Gastrocnemius medialis (tissue), 4 donors: ENCODE results near the gene DNAH5.

Experiments
- POLR2A ChIP-seq, 2 donors: fragments of 450-650 bp; IDR thresholded peaks; one replicate each; pipeline ENCODE4 v1.6.1; 2017; ENCODE audit warnings: antibody characterized with exemption in 2 of 2, mild to moderate bottlenecking in 2 of 2, moderate library complexity in 2 of 2
- TF ChIP-seq, protein P1 (sequence below), 5 experiments: fragments of 450-650 bp in 3 of 5; fragments of 200-600 bp in 2 of 5; sonication (generic) in 2 of 5; IDR thresholded peaks in 4 of 5; conservative IDR thresholded peaks in 1 of 5; 1 replicate in 4 of 5; 2 replicates in 1 of 5; pipeline ENCODE4 v1.5.1; 2016 to 2019; ENCODE audit warnings: antibody characterized with exemption in 5 of 5, mild to moderate bottlenecking in 3 of 5, moderate library complexity in 3 of 5

DNA sequence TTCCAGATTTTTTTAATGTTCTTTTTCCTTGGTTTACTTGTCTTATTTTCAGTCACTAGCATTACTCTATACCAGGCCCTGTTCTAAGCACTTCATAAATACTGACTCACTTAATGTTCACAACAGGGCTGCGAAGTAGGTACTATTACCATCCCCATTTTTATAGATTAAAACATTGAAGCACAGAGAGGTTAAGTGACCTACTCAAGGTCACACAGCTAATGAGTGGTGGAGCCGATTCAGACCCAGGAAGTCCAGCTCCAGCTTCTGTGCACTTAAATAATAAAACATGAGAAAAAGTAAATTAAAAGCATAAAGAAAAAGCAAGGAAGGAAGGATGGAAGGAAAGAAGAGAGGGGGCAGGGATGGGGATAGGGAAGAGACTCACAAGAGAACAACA, 45.3 kb upstream of the DNAH5 start:
- TF ChIP-seq, protein P1, sequence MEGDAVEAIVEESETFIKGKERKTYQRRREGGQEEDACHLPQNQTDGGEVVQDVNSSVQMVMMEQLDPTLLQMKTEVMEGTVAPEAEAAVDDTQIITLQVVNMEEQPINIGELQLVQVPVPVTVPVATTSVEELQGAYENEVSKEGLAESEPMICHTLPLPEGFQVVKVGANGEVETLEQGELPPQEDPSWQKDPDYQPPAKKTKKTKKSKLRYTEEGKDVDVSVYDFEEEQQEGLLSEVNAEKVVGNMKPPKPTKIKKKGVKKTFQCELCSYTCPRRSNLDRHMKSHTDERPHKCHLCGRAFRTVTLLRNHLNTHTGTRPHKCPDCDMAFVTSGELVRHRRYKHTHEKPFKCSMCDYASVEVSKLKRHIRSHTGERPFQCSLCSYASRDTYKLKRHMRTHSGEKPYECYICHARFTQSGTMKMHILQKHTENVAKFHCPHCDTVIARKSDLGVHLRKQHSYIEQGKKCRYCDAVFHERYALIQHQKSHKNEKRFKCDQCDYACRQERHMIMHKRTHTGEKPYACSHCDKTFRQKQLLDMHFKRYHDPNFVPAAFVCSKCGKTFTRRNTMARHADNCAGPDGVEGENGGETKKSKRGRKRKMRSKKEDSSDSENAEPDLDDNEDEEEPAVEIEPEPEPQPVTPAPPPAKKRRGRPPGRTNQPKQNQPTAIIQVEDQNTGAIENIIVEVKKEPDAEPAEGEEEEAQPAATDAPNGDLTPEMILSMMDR (IDR thresholded peaks at IDR 0.05 in 4 of 5, conservative IDR thresholded peaks at IDR 0.05 in 1 of 5), result no peak
- TF ChIP-seq POLR2A (IDR thresholded peaks at IDR 0.05), result no peak
